ENCODE measurements around the gene YBX3. TPM values are rescaled to one million over a fixed set of nuclear protein-coding genes. Genes with fewer than 3 reads are reported as not detected.

Gene YBX3
- total RNA-seq, 2 experiments from 2014 or later, result 35.9 to 37.4 TPM

DNA sequence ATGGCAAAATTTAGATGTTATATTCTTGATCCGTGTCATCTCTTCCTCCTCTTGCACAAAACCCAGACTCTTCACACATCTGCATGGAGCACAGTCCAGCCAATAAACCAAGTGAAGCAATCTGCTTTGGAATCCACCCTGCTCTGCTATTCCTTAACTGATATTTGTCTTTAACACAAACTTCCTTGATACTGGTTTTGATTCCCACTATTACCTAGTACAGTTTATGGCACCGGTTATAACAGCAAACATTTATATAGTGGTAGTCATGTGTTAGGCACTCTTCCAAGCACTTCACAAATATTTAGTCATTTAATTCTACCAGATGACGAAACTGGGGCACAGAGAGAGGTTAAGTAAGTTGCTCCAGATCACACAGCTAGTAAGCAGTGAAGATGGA, 61.8 kb downstream of the YBX3 start:
- no peak overlapping the region for H3K4me3 Mint-ChIP-seq

GRCh38 chr12:10654003-10654402, 69.1 kb downstream of the YBX3 start:
- H3K27ac ChIP-seq (ENCODE audit: low read depth in 1 of 2, low read length in 2 of 2), result no peak overlapping the region
- no peaks in the 10 kb centered on the region for H3K9me3 ChIP-seq (ENCODE audit: control insufficient read depth in 1 of 2, insufficient read depth in 1 of 2, low read length in 2 of 2)
- intact Hi-C loops (cut with DNase I, micrococcal nuclease), result no loop called here
- TF ChIP-seq, protein P1, sequence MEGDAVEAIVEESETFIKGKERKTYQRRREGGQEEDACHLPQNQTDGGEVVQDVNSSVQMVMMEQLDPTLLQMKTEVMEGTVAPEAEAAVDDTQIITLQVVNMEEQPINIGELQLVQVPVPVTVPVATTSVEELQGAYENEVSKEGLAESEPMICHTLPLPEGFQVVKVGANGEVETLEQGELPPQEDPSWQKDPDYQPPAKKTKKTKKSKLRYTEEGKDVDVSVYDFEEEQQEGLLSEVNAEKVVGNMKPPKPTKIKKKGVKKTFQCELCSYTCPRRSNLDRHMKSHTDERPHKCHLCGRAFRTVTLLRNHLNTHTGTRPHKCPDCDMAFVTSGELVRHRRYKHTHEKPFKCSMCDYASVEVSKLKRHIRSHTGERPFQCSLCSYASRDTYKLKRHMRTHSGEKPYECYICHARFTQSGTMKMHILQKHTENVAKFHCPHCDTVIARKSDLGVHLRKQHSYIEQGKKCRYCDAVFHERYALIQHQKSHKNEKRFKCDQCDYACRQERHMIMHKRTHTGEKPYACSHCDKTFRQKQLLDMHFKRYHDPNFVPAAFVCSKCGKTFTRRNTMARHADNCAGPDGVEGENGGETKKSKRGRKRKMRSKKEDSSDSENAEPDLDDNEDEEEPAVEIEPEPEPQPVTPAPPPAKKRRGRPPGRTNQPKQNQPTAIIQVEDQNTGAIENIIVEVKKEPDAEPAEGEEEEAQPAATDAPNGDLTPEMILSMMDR (IDR thresholded peaks at IDR 0.05), result no peak
- Mint-ChIP-seq H3K9me3 (no peaks in the 10 kb centered on the region), H3K4me3 (no peak overlapping the region), H3K36me3 (ENCODE audit: low read depth) (no peaks in the 10 kb centered on the region), H3K4me1 (ENCODE audit: low read depth) (no peaks in the 10 kb centered on the region), H3K27ac (no peak overlapping the region), H3K27me3 (peaks cover 24% of the 10 kb centered on the region)
- ChIA-PET POLR2A (no interaction called here), CTCF (no interaction called here)
- DNase-seq (no peak), ATAC-seq (ENCODE audit: poor library complexity) (no peak)
- H3K4me3 ChIP-seq (ENCODE audit: low read length), result no peak overlapping the region
- no peaks in the 10 kb centered on the region for H3K36me3 ChIP-seq (ENCODE audit: insufficient read depth, low read length)
- peaks cover 0 to 2% of the 10 kb centered on the region in 2 experiments for H3K27me3 ChIP-seq (ENCODE audit: control insufficient read depth in 1 of 2, insufficient read depth in 2 of 2, low read length in 2 of 2)
- no peaks in the 10 kb centered on the region for H3K4me1 ChIP-seq (ENCODE audit: insufficient read depth, low read length)

More for the DNA sequence above, 61.8 kb downstream of the YBX3 start:
- no peaks in the 10 kb centered on the region for H3K36me3 ChIP-seq (ENCODE audit: insufficient read depth, low read length)
- Mint-ChIP-seq H3K4me1 (ENCODE audit: low read depth) (no peaks in the 10 kb centered on the region), H3K9me3 (no peaks in the 10 kb centered on the region), H3K36me3 (ENCODE audit: low read depth) (no peaks in the 10 kb centered on the region), H3K27me3 (peaks cover 39% of the 10 kb centered on the region), H3K27ac (no peak overlapping the region)
- TF ChIP-seq, protein P1 (IDR thresholded peaks at IDR 0.05), result no peak
- DNase-seq (no peak), ATAC-seq (ENCODE audit: poor library complexity) (no peak)
- ChIA-PET POLR2A (no interaction called here), CTCF (interaction anchor here (0.6 kb wide), 1 partner anchor 58 kb away, joined by 3 read pairs; no protein-coding TSS in a partner anchor)
- H3K4me1 ChIP-seq (ENCODE audit: insufficient read depth, low read length), result no peaks in the 10 kb centered on the region
- no peak overlapping the region for H3K4me3 ChIP-seq (ENCODE audit: low read length)
- peaks cover 0 to 2% of the 10 kb centered on the region in 2 experiments for H3K27me3 ChIP-seq (ENCODE audit: control insufficient read depth in 1 of 2, insufficient read depth in 2 of 2, low read length in 2 of 2)
- intact Hi-C loops (cut with DNase I, micrococcal nuclease), result no loop called here
- H3K9me3 ChIP-seq (ENCODE audit: control insufficient read depth in 1 of 2, insufficient read depth in 1 of 2, low read length in 2 of 2), result no peaks in the 10 kb centered on the region
- H3K27ac ChIP-seq (ENCODE audit: low read depth in 1 of 2, low read length in 2 of 2), result no peak overlapping the region

- Histone ChIP-seq H3K27ac (ENCODE audit: low read depth in 1 of 2, low read length in 2 of 2) (no peak overlapping the region), H3K9me3 (ENCODE audit: control insufficient read depth in 1 of 2, insufficient read depth in 1 of 2, low read length in 2 of 2) (peaks cover 0 to under 1% of the 10 kb centered on the region in 2 experiments), H3K36me3 (ENCODE audit: insufficient read depth, low read length) (no peaks in the 10 kb centered on the region), H3K4me1 (ENCODE audit: insufficient read depth, low read length) (no peaks in the 10 kb centered on the region), H3K27me3 (ENCODE audit: control insufficient read depth in 1 of 2, insufficient read depth in 2 of 2, low read length in 2 of 2) (peaks cover 0 to 2% of the 10 kb centered on the region in 2 experiments), H3K4me3 (ENCODE audit: low read length) (no peak overlapping the region)
- peaks cover 24% of the 10 kb centered on the region for H3K27me3 Mint-ChIP-seq
- ChIA-PET POLR2A (no interaction called here), CTCF (no interaction called here)
- no peak for ATAC-seq (ENCODE audit: poor library complexity)
- no peaks in the 10 kb centered on the region for H3K4me1 Mint-ChIP-seq (ENCODE audit: low read depth)
- TF ChIP-seq, protein P1 (IDR thresholded peaks at IDR 0.05), result no peak
- intact Hi-C loops (cut with DNase I, micrococcal nuclease), result no loop called here
- peaks cover 5% of the 10 kb centered on the region for H3K36me3 Mint-ChIP-seq (ENCODE audit: low read depth)
- H3K27ac Mint-ChIP-seq, result no peak overlapping the region
- DNase-seq, result no peak
- H3K9me3 Mint-ChIP-seq, result peaks cover 5% of the 10 kb centered on the region
- H3K4me3 Mint-ChIP-seq, result no peak overlapping the region
These were observed 70.9 kb downstream of the YBX3 start for GRCh38 chr12:10652192-10652591.

Other genes with a start within 250 kb of the YBX3 start
- gene EIF2S3B, start 217.4 kb downstream of the YBX3 start, total RNA-seq, result 1 to 10 TPM; 1.1 to 1.2 TPM
- 1 to 10 TPM; 7.5 to 7.7 TPM for gene MAGOHB, start 109.7 kb downstream of the YBX3 start, total RNA-seq
- not detected for gene STYK1, start 49.3 kb downstream of the YBX3 start, total RNA-seq
- gene TAS2R7, start 79.3 kb upstream of the YBX3 start, total RNA-seq, result not detected
- gene TAS2R8, start 84.0 kb upstream of the YBX3 start, total RNA-seq, result not detected
- gene TAS2R9, start 86.8 kb upstream of the YBX3 start, total RNA-seq, result not detected
- gene TAS2R10, start 103.0 kb upstream of the YBX3 start, total RNA-seq, result not detected
- gene PRR4, start 126.2 kb upstream of the YBX3 start, total RNA-seq, result not detected
- gene PRH1, start 160.9 kb upstream of the YBX3 start, total RNA-seq, result 10 to 100 TPM; 24.7 to 25.1 TPM
- gene TAS2R13, start 186.2 kb upstream of the YBX3 start, total RNA-seq, result under 1 TPM; 0.41 to 0.59 TPM
- not detected for gene PRH2, start 205.9 kb upstream of the YBX3 start, total RNA-seq
- gene TAS2R14, start 215.9 kb upstream of the YBX3 start, total RNA-seq, result 1 to 10 TPM in 1 of 2 experiments, under 1 TPM in 1; 0.91 to 1.1 TPM